ENCODE data around the gene NSUN3. TPM values are rescaled to one million over a fixed set of nuclear protein-coding genes. Genes with fewer than 3 reads are reported as not detected.

Gene NSUN3
- total RNA-seq = 10 to 100 TPM in 1 of 9 donors, 1 to 10 TPM in 8; 4.1 to 11.2 (median 7.5) TPM
- polyA plus RNA-seq = 1 to 10 TPM; 2.9 to 7.2 TPM
- long read RNA-seq, donor 1, partial matches to known transcripts = 0 of 5 reads
- long read RNA-seq, donor 1, other reads (novel, unspliced or antisense) = 3 of 5 reads
- long read RNA-seq, donor 2, transcript NSUN3-201 (6 exons, 3,289 nt) = major isoform, 8 of 11 reads
- long read RNA-seq, donor 2, partial matches to known transcripts = 0 of 11 reads
- long read RNA-seq, donor 2, other reads (novel, unspliced or antisense) = 2 of 11 reads
- long read RNA-seq, donor 3, partial matches to known transcripts = 0 of 2 reads
- long read RNA-seq, donor 3, other reads (novel, unspliced or antisense) = 1 of 2 reads

- ATAC-seq (peak; percentile 91 to 98 (median 97)), DNase-seq (peak; percentile 91 to 95 (median 93))
- TF ChIP-seq, protein P1, sequence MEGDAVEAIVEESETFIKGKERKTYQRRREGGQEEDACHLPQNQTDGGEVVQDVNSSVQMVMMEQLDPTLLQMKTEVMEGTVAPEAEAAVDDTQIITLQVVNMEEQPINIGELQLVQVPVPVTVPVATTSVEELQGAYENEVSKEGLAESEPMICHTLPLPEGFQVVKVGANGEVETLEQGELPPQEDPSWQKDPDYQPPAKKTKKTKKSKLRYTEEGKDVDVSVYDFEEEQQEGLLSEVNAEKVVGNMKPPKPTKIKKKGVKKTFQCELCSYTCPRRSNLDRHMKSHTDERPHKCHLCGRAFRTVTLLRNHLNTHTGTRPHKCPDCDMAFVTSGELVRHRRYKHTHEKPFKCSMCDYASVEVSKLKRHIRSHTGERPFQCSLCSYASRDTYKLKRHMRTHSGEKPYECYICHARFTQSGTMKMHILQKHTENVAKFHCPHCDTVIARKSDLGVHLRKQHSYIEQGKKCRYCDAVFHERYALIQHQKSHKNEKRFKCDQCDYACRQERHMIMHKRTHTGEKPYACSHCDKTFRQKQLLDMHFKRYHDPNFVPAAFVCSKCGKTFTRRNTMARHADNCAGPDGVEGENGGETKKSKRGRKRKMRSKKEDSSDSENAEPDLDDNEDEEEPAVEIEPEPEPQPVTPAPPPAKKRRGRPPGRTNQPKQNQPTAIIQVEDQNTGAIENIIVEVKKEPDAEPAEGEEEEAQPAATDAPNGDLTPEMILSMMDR (IDR thresholded peaks at IDR 0.05) = no peak
- TF ChIP-seq POLR2A (IDR thresholded peaks at IDR 0.05) = peak in 1 of 2 donors; percentile 55
- Histone ChIP-seq H3K36me3 (peaks cover 0 to 30% (median 7%) of the 10 kb centered on the region in 9 donors), H3K4me3 (peak within 1 kb of the TSS; percentile 40 to 85 (median 72)), H3K4me1 (peaks cover 3 to 43% (median 20%) of the 10 kb centered on the region in 12 donors), H3K27me3 (no peaks in the 10 kb centered on the region), H3K27ac (peak within 1 kb of the TSS; percentile 79 to 99 (median 90)), H3K9me3 (peaks cover 0 to 5% (median 0%) of the 10 kb centered on the region in 12 donors)
- intact Hi-C loops (cut with DNase I) = loop anchor here in 4 of 10 donors (2.0 to 10.0 kb wide), 4 partner anchors 35 to 158 kb away; partner anchors contain the start of gene STX19 (in 1 of the 4)
- WGBS, 4 donors = 0 to 1% (median 1%) methylated on average over 45 to 52 of the region's 52 CpGs
Observed at GRCh38 chr3:94062513-94063404, at the start of gene NSUN3, which contains the start of gene DHFR2. Gene NSUN3 (plus strand): TSS chr3:94063061. CDS start chr3:94063127, 66 bp downstream. Gene DHFR2 (minus strand): TSS chr3:94062916. CDS start chr3:94061511, 1,405 bp downstream.

- WGBS, 4 donors = 56 to 69% (median 64%) methylated on average over 1 of the region's 1 CpG
Observed at GRCh38 chr3:94015025-94015424, 47.8 kb upstream of the NSUN3 start.

DNA sequence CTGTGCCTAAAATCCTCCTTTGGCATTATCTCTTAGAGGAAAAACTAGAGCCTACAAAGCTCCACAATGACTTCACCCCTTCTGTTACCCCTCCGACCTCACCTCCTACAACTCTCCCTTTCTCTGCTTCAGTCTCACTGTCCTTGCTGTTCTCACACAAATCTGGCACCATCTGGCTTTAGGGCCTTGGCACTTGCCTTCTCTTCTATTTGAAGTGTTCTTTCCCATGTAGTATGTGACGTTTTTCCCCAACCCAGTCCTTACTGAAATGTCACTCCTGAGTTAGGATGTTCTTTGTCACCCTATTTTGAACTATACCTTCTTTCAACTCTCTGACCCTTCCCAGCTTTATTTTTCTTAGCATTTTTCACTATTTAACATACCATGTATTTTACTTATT lies 43.2 kb upstream of the NSUN3 start:
- intact Hi-C loops (cut with DNase I) = no loop called here
- Histone ChIP-seq H3K9me3 (no peaks in the 10 kb centered on the region), H3K36me3 (peaks cover 0 to 7% (median 0%) of the 10 kb centered on the region in 9 donors), H3K4me1 (peaks cover 0 to 8% (median 0%) of the 10 kb centered on the region in 12 donors), H3K27me3 (no peaks in the 10 kb centered on the region), H3K4me3 (no peak overlapping the region), H3K27ac (no peak overlapping the region)
- WGBS, 4 donors = 69 to 73% (median 71%) methylated on average over 2 of the region's 2 CpGs
- TF ChIP-seq POLR2A (IDR thresholded peaks at IDR 0.05) = no peak
- TF ChIP-seq, protein P1 (IDR thresholded peaks at IDR 0.05) = no peak
- DNase-seq (no peak), ATAC-seq (peak in 2 of 4 donors; percentile 33 to 68)

More at GRCh38 chr3:94015025-94015424, 47.8 kb upstream of the NSUN3 start:
- peaks cover 0 to 7% (median 0%) of the 10 kb centered on the region in 12 donors for H3K4me1 ChIP-seq
- H3K36me3 ChIP-seq = no peaks in the 10 kb centered on the region
- ATAC-seq = no peak
- TF ChIP-seq, protein P1 (IDR thresholded peaks at IDR 0.05) = no peak
- no peak for TF ChIP-seq POLR2A (IDR thresholded peaks at IDR 0.05)
- H3K9me3 ChIP-seq = no peaks in the 10 kb centered on the region
- H3K4me3 ChIP-seq = no peak overlapping the region
- intact Hi-C loops (cut with DNase I) = no loop called here
- H3K27ac ChIP-seq = no peak overlapping the region
- no peak for DNase-seq
- no peaks in the 10 kb centered on the region for H3K27me3 ChIP-seq

All from heart left ventricle (tissue), 16 donors.